K562 (cell line): Measurements from ENCODE around the gene LMNA. TPM values are rescaled to one million over a fixed set of nuclear protein-coding genes. Genes with fewer than 3 reads are reported as not detected.

Source experiments
- BHLHE40 ChIP-seq: IDR thresholded peaks from 2 replicates; pipeline ENCODE4 v1.6.1; 2011; ENCODE audit warnings: low read length, improper control_type of control experiment
- BRCA1 ChIP-seq, 2 experiments: fragments of 450-650 bp in 1 of 2; sonication (generic) in 1 of 2; formaldehyde crosslinking in 1 of 2; IDR thresholded peaks; 2 replicates each; pipeline versions ENCODE4 v1.5.0 to v1.6.1; 2017 to 2020; ENCODE audit warnings: mild to moderate bottlenecking in 1 of 2, missing genetic modification reagents in 1 of 2
- ETV5 ChIP-seq: sonication (generic); formaldehyde crosslinking; IDR thresholded peaks from 2 replicates; pipeline ENCODE4 v1.4.0; 2020; ENCODE audit warnings: low read depth, mild to moderate bottlenecking, missing genetic modification reagents
- FOXA3 ChIP-seq, 2 experiments: fragments of 450-650 bp in 1 of 2; sonication (generic) in 1 of 2; formaldehyde crosslinking; IDR thresholded peaks in 1 of 2; conservative IDR thresholded peaks in 1 of 2; 2 replicates each; pipeline versions ENCODE4 v1.4.0 to v1.8.0; 2020 to 2022; ENCODE audit warnings: mild to moderate bottlenecking in 2 of 2, missing genetic modification reagents in 1 of 2
- FOXP1 ChIP-seq: sonication (generic); formaldehyde crosslinking; IDR thresholded peaks from 2 replicates; pipeline ENCODE4 v1.8.0; 2022; ENCODE audit warnings: mild to moderate bottlenecking, missing genetic modification reagents
- GATA2 ChIP-seq: sonication (generic); formaldehyde crosslinking; IDR thresholded peaks from 2 replicates; pipeline ENCODE4 v1.4.0; 2020; ENCODE audit warnings: mild to moderate bottlenecking, missing genetic modification reagents
- HCFC1 ChIP-seq: IDR thresholded peaks from 2 replicates; pipeline ENCODE4 v1.6.1; 2012; ENCODE audit warnings: low read depth, low read length, improper control_type of control experiment
- TCF3 ChIP-seq: sonication (generic); formaldehyde crosslinking; IDR thresholded peaks from 2 replicates; pipeline ENCODE4 v1.4.0; 2020; ENCODE audit warnings: mild to moderate bottlenecking, missing genetic modification reagents
- TEAD1 ChIP-seq, 2 experiments: fragments of 450-650 bp in 1 of 2; sonication (generic) in 1 of 2; formaldehyde crosslinking; IDR thresholded peaks; 2 replicates each; pipeline versions ENCODE4 v1.4.0 to v1.8.0; 2020 to 2022; ENCODE audit warnings: mild to moderate bottlenecking in 2 of 2, missing genetic modification reagents in 1 of 2
- ZNF121 ChIP-seq: sonication (generic); formaldehyde crosslinking; conservative IDR thresholded peaks from 2 replicates; pipeline ENCODE4 v1.8.0; 2022; ENCODE audit warnings: missing genetic modification reagents
- ZNF444 ChIP-seq: fragments of 250-450 bp; sonication (Bioruptor Pico); IDR thresholded peaks from 2 replicates; pipeline ENCODE4 v1.4.0; 2020; ENCODE audit warnings: mild to moderate bottlenecking, moderate library complexity
- ZNF584 ChIP-seq: fragments of 200-800 bp; sonication (Bioruptor generic); IDR thresholded peaks from 2 replicates; pipeline ENCODE4 v1.6.1; 2016; ENCODE audit warnings: low read depth, mild to moderate bottlenecking, missing genetic modification characterization, missing compliant biosample characterization
- ZSCAN29 ChIP-seq: fragments of 450-650 bp; IDR thresholded peaks from 2 replicates; pipeline ENCODE4 v1.6.1; 2017
- polyA plus RNA-seq, 8 experiments: library from polyadenylated mRNA; depleted of rRNA in 4 of 8; stranded (reverse) in 5 of 8; unstranded in 3 of 8; fragments of >200 nt; fragmentation: Nextera tagmentation in 2 of 8; fragmentation: Illumina TruSeq in 1 of 8; extraction: Ambion mirVana in 2 of 8; extraction: Trizol in 1 of 8; gene quantifications; 2 replicates each; pipeline versions ENCODE4 v1.2.1 to v1.2.3, GENCODE V29; 2011 to 2014; ENCODE audit warnings: inconsistent platforms in 1 of 8, missing spikeins in 1 of 8
- total RNA-seq, 7 experiments: library from RNA; depleted of rRNA in 6 of 7; stranded (reverse); fragments of >200 nt in 6 of 7; fragmentation: Illumina TruSeq in 2 of 7; extraction: Trizol in 2 of 7; gene quantifications; 2 replicates each; pipeline versions ENCODE4 v1.2.1 to v1.2.3, GENCODE V29; 2011 to 2021; ENCODE audit warnings: low replicate concordance in 1 of 7
- TF ChIP-seq, protein P1 (sequence below): fragments of 200-600 bp; sonication (generic); IDR thresholded peaks from one replicate; pipeline ENCODE4 v1.6.1; 2012; ENCODE audit warnings: mild to moderate bottlenecking, low read depth, low read length, inconsistent platforms
- TF ChIP-seq, protein P2 (sequence below): fragments of 450-650 bp; formaldehyde crosslinking; IDR thresholded peaks from 2 replicates; pipeline ENCODE4 v1.4.0; 2020; ENCODE audit warnings: mild to moderate bottlenecking, moderate library complexity

The LMNA gene
- total and polyA plus RNA-seq, 9 of the 15 experiments (the other 6 are each of a cell fraction or from before 2014, with no cell fraction given) = 1.00 to 347 (median 88.2) TPM

DNA sequence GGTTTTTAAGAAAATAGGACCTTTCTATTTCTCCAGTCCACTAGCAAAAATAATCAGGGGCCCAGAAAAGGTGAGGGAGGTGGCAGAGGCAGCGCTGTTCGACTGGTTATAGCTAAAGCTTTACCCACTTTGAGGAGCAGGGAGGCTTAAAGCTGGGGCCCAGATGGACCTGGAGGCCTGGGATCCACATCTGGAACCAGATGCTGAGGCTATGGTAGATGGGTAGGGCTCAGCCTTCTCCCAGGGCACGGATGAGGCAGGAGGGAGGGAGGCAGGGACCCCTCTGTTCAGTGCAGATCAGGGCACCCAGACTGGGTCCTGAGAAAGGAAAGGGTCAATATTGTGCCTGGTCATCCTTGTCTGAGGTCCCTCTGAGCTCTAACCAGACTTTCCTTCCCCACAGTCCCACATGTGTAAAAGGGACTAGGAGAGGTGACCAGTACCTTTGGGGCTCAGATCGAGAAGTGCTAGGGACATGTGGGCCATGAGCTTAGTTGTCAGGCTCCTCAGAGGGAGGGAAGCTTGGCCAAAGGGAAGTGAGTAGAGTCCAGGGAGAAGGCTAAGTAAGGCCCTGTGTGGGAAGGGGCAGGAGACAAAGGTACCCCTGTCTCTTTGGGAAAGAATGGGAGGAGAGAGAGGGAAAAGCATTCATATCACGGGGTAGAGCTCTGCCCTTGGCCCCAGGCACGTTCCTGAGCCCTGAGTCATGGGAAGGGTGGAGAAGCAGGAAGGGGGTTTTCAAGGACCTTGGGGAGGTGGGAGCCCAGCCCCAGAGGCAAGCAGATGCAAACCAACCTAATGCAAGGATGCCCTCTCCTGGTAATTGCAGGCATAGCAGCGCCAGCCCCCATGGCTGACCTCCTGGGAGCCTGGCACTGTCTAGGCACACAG is 15.4 kb downstream of the LMNA start (continued):
- TF ChIP-seq TEAD1 (CRISPR knock-in tag; IDR thresholded peaks at IDR 0.05) (peak; percentile 67 to 89), GATA2 (CRISPR knock-in tag) (no peak), ZNF584 (CRISPR knock-in tag) (no peak), BHLHE40 (peak; percentile 89), ZNF121 (no peak), ZNF444 (CRISPR knock-in tag) (no peak), TCF3 (no peak), BRCA1 (IDR thresholded peaks at IDR 0.05) (no peak), BRCA1 (CRISPR knock-in tag; IDR thresholded peaks at IDR 0.05) (no peak), FOXA3 (CRISPR knock-in tag; conservative IDR thresholded peaks at IDR 0.05 in 1 of 2, IDR thresholded peaks at IDR 0.05 in 1 of 2) (no peak), FOXP1 (no peak), HCFC1 (no peak), ZSCAN29 (no peak), ETV5 (CRISPR knock-in tag) (peak; percentile 46; the same call in 1 of the 2 replicates)
- TF ChIP-seq, protein P1, sequence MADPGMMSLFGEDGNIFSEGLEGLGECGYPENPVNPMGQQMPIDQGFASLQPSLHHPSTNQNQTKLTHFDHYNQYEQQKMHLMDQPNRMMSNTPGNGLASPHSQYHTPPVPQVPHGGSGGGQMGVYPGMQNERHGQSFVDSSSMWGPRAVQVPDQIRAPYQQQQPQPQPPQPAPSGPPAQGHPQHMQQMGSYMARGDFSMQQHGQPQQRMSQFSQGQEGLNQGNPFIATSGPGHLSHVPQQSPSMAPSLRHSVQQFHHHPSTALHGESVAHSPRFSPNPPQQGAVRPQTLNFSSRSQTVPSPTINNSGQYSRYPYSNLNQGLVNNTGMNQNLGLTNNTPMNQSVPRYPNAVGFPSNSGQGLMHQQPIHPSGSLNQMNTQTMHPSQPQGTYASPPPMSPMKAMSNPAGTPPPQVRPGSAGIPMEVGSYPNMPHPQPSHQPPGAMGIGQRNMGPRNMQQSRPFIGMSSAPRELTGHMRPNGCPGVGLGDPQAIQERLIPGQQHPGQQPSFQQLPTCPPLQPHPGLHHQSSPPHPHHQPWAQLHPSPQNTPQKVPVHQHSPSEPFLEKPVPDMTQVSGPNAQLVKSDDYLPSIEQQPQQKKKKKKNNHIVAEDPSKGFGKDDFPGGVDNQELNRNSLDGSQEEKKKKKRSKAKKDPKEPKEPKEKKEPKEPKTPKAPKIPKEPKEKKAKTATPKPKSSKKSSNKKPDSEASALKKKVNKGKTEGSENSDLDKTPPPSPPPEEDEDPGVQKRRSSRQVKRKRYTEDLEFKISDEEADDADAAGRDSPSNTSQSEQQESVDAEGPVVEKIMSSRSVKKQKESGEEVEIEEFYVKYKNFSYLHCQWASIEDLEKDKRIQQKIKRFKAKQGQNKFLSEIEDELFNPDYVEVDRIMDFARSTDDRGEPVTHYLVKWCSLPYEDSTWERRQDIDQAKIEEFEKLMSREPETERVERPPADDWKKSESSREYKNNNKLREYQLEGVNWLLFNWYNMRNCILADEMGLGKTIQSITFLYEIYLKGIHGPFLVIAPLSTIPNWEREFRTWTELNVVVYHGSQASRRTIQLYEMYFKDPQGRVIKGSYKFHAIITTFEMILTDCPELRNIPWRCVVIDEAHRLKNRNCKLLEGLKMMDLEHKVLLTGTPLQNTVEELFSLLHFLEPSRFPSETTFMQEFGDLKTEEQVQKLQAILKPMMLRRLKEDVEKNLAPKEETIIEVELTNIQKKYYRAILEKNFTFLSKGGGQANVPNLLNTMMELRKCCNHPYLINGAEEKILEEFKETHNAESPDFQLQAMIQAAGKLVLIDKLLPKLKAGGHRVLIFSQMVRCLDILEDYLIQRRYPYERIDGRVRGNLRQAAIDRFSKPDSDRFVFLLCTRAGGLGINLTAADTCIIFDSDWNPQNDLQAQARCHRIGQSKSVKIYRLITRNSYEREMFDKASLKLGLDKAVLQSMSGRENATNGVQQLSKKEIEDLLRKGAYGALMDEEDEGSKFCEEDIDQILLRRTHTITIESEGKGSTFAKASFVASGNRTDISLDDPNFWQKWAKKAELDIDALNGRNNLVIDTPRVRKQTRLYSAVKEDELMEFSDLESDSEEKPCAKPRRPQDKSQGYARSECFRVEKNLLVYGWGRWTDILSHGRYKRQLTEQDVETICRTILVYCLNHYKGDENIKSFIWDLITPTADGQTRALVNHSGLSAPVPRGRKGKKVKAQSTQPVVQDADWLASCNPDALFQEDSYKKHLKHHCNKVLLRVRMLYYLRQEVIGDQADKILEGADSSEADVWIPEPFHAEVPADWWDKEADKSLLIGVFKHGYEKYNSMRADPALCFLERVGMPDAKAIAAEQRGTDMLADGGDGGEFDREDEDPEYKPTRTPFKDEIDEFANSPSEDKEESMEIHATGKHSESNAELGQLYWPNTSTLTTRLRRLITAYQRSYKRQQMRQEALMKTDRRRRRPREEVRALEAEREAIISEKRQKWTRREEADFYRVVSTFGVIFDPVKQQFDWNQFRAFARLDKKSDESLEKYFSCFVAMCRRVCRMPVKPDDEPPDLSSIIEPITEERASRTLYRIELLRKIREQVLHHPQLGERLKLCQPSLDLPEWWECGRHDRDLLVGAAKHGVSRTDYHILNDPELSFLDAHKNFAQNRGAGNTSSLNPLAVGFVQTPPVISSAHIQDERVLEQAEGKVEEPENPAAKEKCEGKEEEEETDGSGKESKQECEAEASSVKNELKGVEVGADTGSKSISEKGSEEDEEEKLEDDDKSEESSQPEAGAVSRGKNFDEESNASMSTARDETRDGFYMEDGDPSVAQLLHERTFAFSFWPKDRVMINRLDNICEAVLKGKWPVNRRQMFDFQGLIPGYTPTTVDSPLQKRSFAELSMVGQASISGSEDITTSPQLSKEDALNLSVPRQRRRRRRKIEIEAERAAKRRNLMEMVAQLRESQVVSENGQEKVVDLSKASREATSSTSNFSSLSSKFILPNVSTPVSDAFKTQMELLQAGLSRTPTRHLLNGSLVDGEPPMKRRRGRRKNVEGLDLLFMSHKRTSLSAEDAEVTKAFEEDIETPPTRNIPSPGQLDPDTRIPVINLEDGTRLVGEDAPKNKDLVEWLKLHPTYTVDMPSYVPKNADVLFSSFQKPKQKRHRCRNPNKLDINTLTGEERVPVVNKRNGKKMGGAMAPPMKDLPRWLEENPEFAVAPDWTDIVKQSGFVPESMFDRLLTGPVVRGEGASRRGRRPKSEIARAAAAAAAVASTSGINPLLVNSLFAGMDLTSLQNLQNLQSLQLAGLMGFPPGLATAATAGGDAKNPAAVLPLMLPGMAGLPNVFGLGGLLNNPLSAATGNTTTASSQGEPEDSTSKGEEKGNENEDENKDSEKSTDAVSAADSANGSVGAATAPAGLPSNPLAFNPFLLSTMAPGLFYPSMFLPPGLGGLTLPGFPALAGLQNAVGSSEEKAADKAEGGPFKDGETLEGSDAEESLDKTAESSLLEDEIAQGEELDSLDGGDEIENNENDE = no peak
- TF ChIP-seq, protein P2, sequence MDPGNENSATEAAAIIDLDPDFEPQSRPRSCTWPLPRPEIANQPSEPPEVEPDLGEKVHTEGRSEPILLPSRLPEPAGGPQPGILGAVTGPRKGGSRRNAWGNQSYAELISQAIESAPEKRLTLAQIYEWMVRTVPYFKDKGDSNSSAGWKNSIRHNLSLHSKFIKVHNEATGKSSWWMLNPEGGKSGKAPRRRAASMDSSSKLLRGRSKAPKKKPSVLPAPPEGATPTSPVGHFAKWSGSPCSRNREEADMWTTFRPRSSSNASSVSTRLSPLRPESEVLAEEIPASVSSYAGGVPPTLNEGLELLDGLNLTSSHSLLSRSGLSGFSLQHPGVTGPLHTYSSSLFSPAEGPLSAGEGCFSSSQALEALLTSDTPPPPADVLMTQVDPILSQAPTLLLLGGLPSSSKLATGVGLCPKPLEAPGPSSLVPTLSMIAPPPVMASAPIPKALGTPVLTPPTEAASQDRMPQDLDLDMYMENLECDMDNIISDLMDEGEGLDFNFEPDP (CRISPR knock-in tag) = no peak
